ENCODE data around the gene HES7.
A peak's percentile ranks its signal among the peaks of the same experiment; 100 is the strongest.

Gene HES7

DNA sequence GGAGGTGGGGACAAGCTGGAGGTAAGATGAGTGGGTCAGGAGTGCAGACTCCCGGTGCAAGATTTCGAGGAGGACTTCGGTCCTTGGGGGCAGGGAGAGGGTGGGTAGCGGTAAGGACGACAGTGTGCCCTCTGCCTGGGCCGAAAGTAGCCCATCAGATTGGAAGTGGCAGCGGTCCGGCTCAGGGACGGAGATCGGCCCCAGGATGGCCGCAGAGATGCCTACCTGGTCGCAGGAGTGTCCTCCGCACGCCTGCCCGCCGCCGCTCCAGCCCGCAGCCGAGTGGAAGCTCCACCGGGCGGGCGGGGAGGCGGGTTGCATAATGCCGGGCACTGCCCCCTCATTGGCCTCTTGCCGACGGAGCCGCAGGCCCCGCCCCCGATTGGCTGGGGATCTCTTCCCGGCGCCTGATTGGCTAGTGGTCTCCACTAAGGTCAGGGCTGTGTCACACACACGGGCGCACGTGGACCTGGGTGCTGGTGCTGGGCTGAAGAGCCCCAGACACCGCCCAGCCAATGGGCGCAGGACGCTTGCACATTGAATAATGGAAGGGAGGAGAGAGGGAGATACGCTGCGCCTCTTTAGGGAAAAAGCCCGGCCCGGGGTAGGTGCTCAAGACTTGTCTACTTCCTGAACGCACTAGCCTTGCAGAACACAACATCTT, 28.3 kb upstream of the HES7 start, which contains the start of gene PER1:
Gene PER1 (minus strand): TSS at position 293 of the 664 bp plus-strand sequence. CDS start 1,698 bp downstream, outside the sequence.
- H3K9me3 ChIP-seq (replicated peaks; ENCODE audit: insufficient read depth, low read length) = no peaks in the 10 kb centered on the region
- peak within 1 kb of the TSS; percentile 81 for H3K27ac ChIP-seq (ENCODE audit: low read length)
- no peaks in the 10 kb centered on the region for H3K9me2 ChIP-seq (replicated peaks; ENCODE audit: insufficient read depth, low read length)
- peak; percentile 88 for DNase-seq
- H3F3A ChIP-seq (ENCODE audit: insufficient read depth, low read length) = peaks cover 13% of the 10 kb centered on the region
- no peaks in the 10 kb centered on the region for H3K27me3 ChIP-seq (replicated peaks; ENCODE audit: insufficient read depth, low read length)
- peaks cover 21% of the 10 kb centered on the region for H3K4me1 ChIP-seq (ENCODE audit: low read length)
- H3K79me2 ChIP-seq (ENCODE audit: low read length) = peaks cover 32% of the 10 kb centered on the region
- H4K20me1 ChIP-seq (ENCODE audit: insufficient read depth, low read length) = no peaks in the 10 kb centered on the region
- TF ChIP-seq EZH2 (optimal IDR thresholded peaks at IDR 0.05; ENCODE audit: low read depth, low read length) (no peak), EZH2phosphoT487 (IDR thresholded peaks at IDR 0.05; ENCODE audit: low read length) (no peak)
- TF ChIP-seq, protein P1, sequence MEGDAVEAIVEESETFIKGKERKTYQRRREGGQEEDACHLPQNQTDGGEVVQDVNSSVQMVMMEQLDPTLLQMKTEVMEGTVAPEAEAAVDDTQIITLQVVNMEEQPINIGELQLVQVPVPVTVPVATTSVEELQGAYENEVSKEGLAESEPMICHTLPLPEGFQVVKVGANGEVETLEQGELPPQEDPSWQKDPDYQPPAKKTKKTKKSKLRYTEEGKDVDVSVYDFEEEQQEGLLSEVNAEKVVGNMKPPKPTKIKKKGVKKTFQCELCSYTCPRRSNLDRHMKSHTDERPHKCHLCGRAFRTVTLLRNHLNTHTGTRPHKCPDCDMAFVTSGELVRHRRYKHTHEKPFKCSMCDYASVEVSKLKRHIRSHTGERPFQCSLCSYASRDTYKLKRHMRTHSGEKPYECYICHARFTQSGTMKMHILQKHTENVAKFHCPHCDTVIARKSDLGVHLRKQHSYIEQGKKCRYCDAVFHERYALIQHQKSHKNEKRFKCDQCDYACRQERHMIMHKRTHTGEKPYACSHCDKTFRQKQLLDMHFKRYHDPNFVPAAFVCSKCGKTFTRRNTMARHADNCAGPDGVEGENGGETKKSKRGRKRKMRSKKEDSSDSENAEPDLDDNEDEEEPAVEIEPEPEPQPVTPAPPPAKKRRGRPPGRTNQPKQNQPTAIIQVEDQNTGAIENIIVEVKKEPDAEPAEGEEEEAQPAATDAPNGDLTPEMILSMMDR (IDR thresholded peaks at IDR 0.05; ENCODE audit: low read length) = no peak
- no peaks in the 10 kb centered on the region; the same call in 1 of the 2 replicates for H3K36me3 ChIP-seq (replicated peaks; ENCODE audit: insufficient read depth, low read length)
- H2AFZ ChIP-seq (ENCODE audit: low read length) = peak within 1 kb of the TSS; percentile 26
- peak within 1 kb of the TSS; percentile 97 for H3K4me2 ChIP-seq (ENCODE audit: low read depth, low read length)
- peak within 1 kb of the TSS; percentile 76 for H3K4me3 ChIP-seq (ENCODE audit: low read length)
- peak within 1 kb of the TSS; percentile 84 for H3K9ac ChIP-seq (ENCODE audit: low read length)

DNA sequence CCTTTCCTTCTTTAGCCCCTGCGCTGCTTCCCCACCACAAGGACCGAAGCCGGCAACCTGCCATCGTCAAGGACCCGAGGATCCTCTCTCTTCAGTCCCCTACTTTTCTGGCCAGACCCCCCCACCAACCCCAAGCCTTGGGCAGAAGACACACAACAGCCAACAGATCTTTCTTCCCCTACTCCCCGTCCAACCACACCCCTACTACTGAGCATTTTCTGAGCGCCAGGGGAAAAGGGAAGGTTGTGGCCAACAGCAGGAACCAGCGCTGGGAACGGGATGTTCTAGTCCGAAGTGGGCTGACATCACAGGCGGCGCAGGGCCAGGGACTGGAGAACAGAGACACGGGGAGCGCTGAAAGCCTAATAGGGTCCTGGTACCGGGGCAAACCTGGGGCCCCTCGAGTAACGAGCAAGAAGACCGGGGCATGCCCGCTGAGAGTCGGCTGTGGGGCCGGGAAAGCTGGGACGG, 27.8 kb upstream of the HES7 start:
- Histone ChIP-seq H3K27ac (ENCODE audit: low read length) (peak overlapping the region; percentile 81), H3F3A (ENCODE audit: insufficient read depth, low read length) (peaks cover 8% of the 10 kb centered on the region), H3K27me3 (replicated peaks; ENCODE audit: insufficient read depth, low read length) (no peaks in the 10 kb centered on the region), H4K20me1 (ENCODE audit: insufficient read depth, low read length) (no peaks in the 10 kb centered on the region), H3K4me3 (ENCODE audit: low read length) (peak overlapping the region; percentile 76), H3K9ac (ENCODE audit: low read length) (peak overlapping the region; percentile 84), H3K79me2 (ENCODE audit: low read length) (peaks cover 32% of the 10 kb centered on the region), H2AFZ (ENCODE audit: low read length) (peak overlapping the region; percentile 26), H3K36me3 (replicated peaks; ENCODE audit: insufficient read depth, low read length) (no peaks in the 10 kb centered on the region; the same call in 1 of the 2 replicates), H3K4me2 (ENCODE audit: low read depth, low read length) (peak overlapping the region; percentile 97), H3K9me2 (replicated peaks; ENCODE audit: insufficient read depth, low read length) (no peaks in the 10 kb centered on the region), H3K9me3 (replicated peaks; ENCODE audit: insufficient read depth, low read length) (no peaks in the 10 kb centered on the region), H3K4me1 (ENCODE audit: low read length) (peaks cover 21% of the 10 kb centered on the region)
- DNase-seq = no peak
- TF ChIP-seq, protein P1 (IDR thresholded peaks at IDR 0.05; ENCODE audit: low read length) = no peak
- TF ChIP-seq EZH2phosphoT487 (IDR thresholded peaks at IDR 0.05; ENCODE audit: low read length) (no peak), EZH2 (optimal IDR thresholded peaks at IDR 0.05; ENCODE audit: low read depth, low read length) (no peak)

GRCh38 chr17:8151120-8151640, 27.3 kb upstream of the HES7 start:
- Histone ChIP-seq H3K79me2 (ENCODE audit: low read length) (peaks cover 32% of the 10 kb centered on the region), H3F3A (ENCODE audit: insufficient read depth, low read length) (peaks cover 8% of the 10 kb centered on the region), H3K27ac (ENCODE audit: low read length) (peak overlapping the region; percentile 81), H3K36me3 (replicated peaks; ENCODE audit: insufficient read depth, low read length) (no peaks in the 10 kb centered on the region; the same call in 1 of the 2 replicates), H2AFZ (ENCODE audit: low read length) (peak overlapping the region; percentile 26; the same call in 1 of the 2 replicates), H3K9me3 (replicated peaks; ENCODE audit: insufficient read depth, low read length) (no peaks in the 10 kb centered on the region), H3K9me2 (replicated peaks; ENCODE audit: insufficient read depth, low read length) (no peaks in the 10 kb centered on the region), H3K9ac (ENCODE audit: low read length) (peak overlapping the region; percentile 84), H4K20me1 (ENCODE audit: insufficient read depth, low read length) (no peaks in the 10 kb centered on the region), H3K4me1 (ENCODE audit: low read length) (peaks cover 21% of the 10 kb centered on the region), H3K4me2 (ENCODE audit: low read depth, low read length) (peak overlapping the region; percentile 97), H3K27me3 (replicated peaks; ENCODE audit: insufficient read depth, low read length) (no peaks in the 10 kb centered on the region), H3K4me3 (ENCODE audit: low read length) (peak overlapping the region; percentile 76)
- TF ChIP-seq, protein P1 (IDR thresholded peaks at IDR 0.05; ENCODE audit: low read length) = no peak
- no peak for TF ChIP-seq EZH2 (optimal IDR thresholded peaks at IDR 0.05; ENCODE audit: low read depth, low read length)
- no peak for TF ChIP-seq EZH2phosphoT487 (IDR thresholded peaks at IDR 0.05; ENCODE audit: low read length)
- peak; percentile 89 for DNase-seq

All from MM.1S (cell line).